ENCODE results near the gene FAM3C.
"Not testable (repeated sequence)": the region's sequence is repeated elsewhere in the genome, so short reads cannot be mapped to it uniquely, and the experiment has no call there.

Gene FAM3C

GRCh38 chr7:121327671-121328070 lies 68.4 kb downstream of the FAM3C start:
- Histone ChIP-seq H3K36me3 (replicated peaks; ENCODE audit: insufficient read depth, low read length) (no peaks in the 10 kb centered on the region), H3K27ac (ENCODE audit: low read length) (no peak overlapping the region), H3K4me2 (ENCODE audit: low read depth, low read length) (no peak overlapping the region), H2AFZ (ENCODE audit: low read length) (no peak overlapping the region), H3K9me2 (replicated peaks; ENCODE audit: insufficient read depth, low read length) (no peaks in the 10 kb centered on the region), H4K20me1 (ENCODE audit: insufficient read depth, low read length) (no peaks in the 10 kb centered on the region), H3K9me3 (replicated peaks; ENCODE audit: insufficient read depth, low read length) (no peaks in the 10 kb centered on the region), H3F3A (ENCODE audit: insufficient read depth, low read length) (no peaks in the 10 kb centered on the region), H3K4me1 (ENCODE audit: low read length) (no peaks in the 10 kb centered on the region), H3K4me3 (ENCODE audit: low read length) (no peak overlapping the region), H3K79me2 (ENCODE audit: low read length) (no peaks in the 10 kb centered on the region), H3K27me3 (replicated peaks; ENCODE audit: insufficient read depth, low read length) (peaks cover 20% of the 10 kb centered on the region), H3K9ac (ENCODE audit: low read length) (no peak overlapping the region)
- TF ChIP-seq EZH2phosphoT487 (IDR thresholded peaks at IDR 0.05; ENCODE audit: low read length) (no peak), EZH2 (optimal IDR thresholded peaks at IDR 0.05; ENCODE audit: low read depth, low read length) (no peak), CTCF (IDR thresholded peaks at IDR 0.05; ENCODE audit: low read length) (no peak)
- no peak for DNase-seq

GRCh38 chr7:121323515-121324302 lies 72.4 kb downstream of the FAM3C start:
- no peak overlapping the region for H3K27ac ChIP-seq (ENCODE audit: low read length)
- no peak for DNase-seq
- H3K9ac ChIP-seq (ENCODE audit: low read length) = no peak overlapping the region
- no peaks in the 10 kb centered on the region for H3K9me3 ChIP-seq (replicated peaks; ENCODE audit: insufficient read depth, low read length)
- H3F3A ChIP-seq (ENCODE audit: insufficient read depth, low read length) = no peaks in the 10 kb centered on the region
- H3K4me3 ChIP-seq (ENCODE audit: low read length) = no peak overlapping the region
- TF ChIP-seq CTCF (IDR thresholded peaks at IDR 0.05; ENCODE audit: low read length) (no peak), EZH2phosphoT487 (IDR thresholded peaks at IDR 0.05; ENCODE audit: low read length) (no peak), EZH2 (optimal IDR thresholded peaks at IDR 0.05; ENCODE audit: low read depth, low read length) (no peak)
- H3K4me2 ChIP-seq (ENCODE audit: low read depth, low read length) = no peak overlapping the region
- H3K4me1 ChIP-seq (ENCODE audit: low read length) = no peaks in the 10 kb centered on the region
- H4K20me1 ChIP-seq (ENCODE audit: insufficient read depth, low read length) = no peaks in the 10 kb centered on the region
- H3K79me2 ChIP-seq (ENCODE audit: low read length) = no peaks in the 10 kb centered on the region
- H3K27me3 ChIP-seq (replicated peaks; ENCODE audit: insufficient read depth, low read length) = no peaks in the 10 kb centered on the region
- no peaks in the 10 kb centered on the region for H3K9me2 ChIP-seq (replicated peaks; ENCODE audit: insufficient read depth, low read length)
- H3K36me3 ChIP-seq (replicated peaks; ENCODE audit: insufficient read depth, low read length) = no peaks in the 10 kb centered on the region
- no peak overlapping the region for H2AFZ ChIP-seq (ENCODE audit: low read length)

- Histone ChIP-seq H3K9ac (ENCODE audit: low read length) (no peak overlapping the region), H3K36me3 (replicated peaks; ENCODE audit: insufficient read depth, low read length) (no peaks in the 10 kb centered on the region), H3K9me2 (replicated peaks; ENCODE audit: insufficient read depth, low read length) (no peaks in the 10 kb centered on the region), H3K9me3 (replicated peaks; ENCODE audit: insufficient read depth, low read length) (no peaks in the 10 kb centered on the region), H2AFZ (ENCODE audit: low read length) (no peak overlapping the region), H3K27ac (ENCODE audit: low read length) (no peak overlapping the region), H3K79me2 (ENCODE audit: low read length) (no peaks in the 10 kb centered on the region), H4K20me1 (ENCODE audit: insufficient read depth, low read length) (no peaks in the 10 kb centered on the region), H3K4me1 (ENCODE audit: low read length) (no peaks in the 10 kb centered on the region), H3F3A (ENCODE audit: insufficient read depth, low read length) (no peaks in the 10 kb centered on the region), H3K4me2 (ENCODE audit: low read depth, low read length) (no peak overlapping the region), H3K4me3 (ENCODE audit: low read length) (no peak overlapping the region), H3K27me3 (replicated peaks; ENCODE audit: insufficient read depth, low read length) (no peaks in the 10 kb centered on the region)
- TF ChIP-seq EZH2phosphoT487 (IDR thresholded peaks at IDR 0.05; ENCODE audit: low read length) (no peak), EZH2 (optimal IDR thresholded peaks at IDR 0.05; ENCODE audit: low read depth, low read length) (no peak), CTCF (IDR thresholded peaks at IDR 0.05; ENCODE audit: low read length) (no peak)
- DNase-seq = no peak
These were observed 73.6 kb downstream of the FAM3C start for GRCh38 chr7:121322460-121322859.

GRCh38 chr7:121315170-121315569 lies 80.9 kb downstream of the FAM3C start:
- H4K20me1 ChIP-seq (ENCODE audit: insufficient read depth, low read length); H3K9me2 ChIP-seq (replicated peaks; ENCODE audit: insufficient read depth, low read length); H3K36me3 ChIP-seq (replicated peaks; ENCODE audit: insufficient read depth, low read length); H3K27ac ChIP-seq (ENCODE audit: low read length); H3K4me2 ChIP-seq (ENCODE audit: low read depth, low read length); H2AFZ ChIP-seq (ENCODE audit: low read length); H3K9ac ChIP-seq (ENCODE audit: low read length); DNase-seq; H3K9me3 ChIP-seq (replicated peaks; ENCODE audit: insufficient read depth, low read length); H3K79me2 ChIP-seq (ENCODE audit: low read length); H3F3A ChIP-seq (ENCODE audit: insufficient read depth, low read length); H3K4me3 ChIP-seq (ENCODE audit: low read length); H3K27me3 ChIP-seq (replicated peaks; ENCODE audit: insufficient read depth, low read length): not testable (repeated sequence)
- H3K4me1 ChIP-seq (ENCODE audit: low read length) = peaks cover 14% of the 10 kb centered on the region

Measured in MM.1S (cell line).